Astrocyte (in vitro differentiated cells and primary cell): ENCODE data around the gene MBP. TPM values are rescaled to one million over a fixed set of nuclear protein-coding genes. Genes with fewer than 3 reads are reported as not detected.

Experiments
- DNase-seq: peaks from one replicate; pipeline ENCODE4 v3.0.0-alpha.2; 2010; ENCODE audit warnings: low read depth
- FAIRE-seq: peaks from 2 replicates; lab custom pipeline; 2011; peaks lifted over from hg19 to GRCh38; lab: Jason Lieb, UNC
- H2AFZ ChIP-seq: 2 replicates; pipeline ENCODE4 v1.6.0; 2012; ENCODE audit warnings: low read depth, low read length, inconsistent platforms
- H3K27ac ChIP-seq: 2 replicates; pipeline ENCODE4 v1.5.1; 2011; ENCODE audit warnings: low read depth, low read length, inconsistent platforms
- H3K27me3 ChIP-seq: 2 replicates; pipeline ENCODE4 v1.6.0; 2011; ENCODE audit warnings: low read length, inconsistent platforms; ENCODE audit not compliant: insufficient read depth
- H3K36me3 ChIP-seq: 2 replicates; pipeline ENCODE4 v1.5.1; 2011; ENCODE audit warnings: low read length, inconsistent platforms; ENCODE audit not compliant: insufficient read depth
- H3K4me1 ChIP-seq: 2 replicates; pipeline ENCODE4 v1.5.1; 2011; ENCODE audit warnings: low read length, inconsistent platforms; ENCODE audit not compliant: insufficient read depth
- H3K4me2 ChIP-seq: 2 replicates; pipeline ENCODE4 v1.6.0; 2012; ENCODE audit warnings: low read length, inconsistent platforms
- H3K4me3 ChIP-seq: 2 replicates; pipeline ENCODE4 v1.5.1; 2011; ENCODE audit warnings: low read depth, mild to moderate bottlenecking, low read length, inconsistent platforms; ENCODE audit not compliant: insufficient read depth
- H3K79me2 ChIP-seq: 2 replicates; pipeline ENCODE4 v1.6.0; 2012; ENCODE audit warnings: mild to moderate bottlenecking, low read length, inconsistent platforms; ENCODE audit not compliant: insufficient read depth
- H3K9ac ChIP-seq: 2 replicates; pipeline ENCODE4 v1.6.0; 2012; ENCODE audit warnings: mild to moderate bottlenecking, low read length, inconsistent platforms
- H3K9me3 ChIP-seq: 2 replicates; pipeline ENCODE4 v1.5.1; 2012; ENCODE audit warnings: low read depth, mild to moderate bottlenecking, low read length, inconsistent platforms; ENCODE audit not compliant: insufficient read depth
- H4K20me1 ChIP-seq: 2 replicates; pipeline ENCODE4 v1.6.0; 2012; ENCODE audit warnings: low read length, inconsistent platforms; ENCODE audit not compliant: insufficient read depth
- H3K27ac Mint-ChIP-seq: one replicate; pipeline ENCODE4 v1.8.0; 2021; ENCODE audit warnings: mild to moderate bottlenecking, mixed read lengths; ENCODE audit not compliant: unreplicated experiment
- H3K27me3 Mint-ChIP-seq: one replicate; pipeline ENCODE4 v1.8.0; 2021; ENCODE audit warnings: low read depth, mixed read lengths; ENCODE audit not compliant: unreplicated experiment
- H3K36me3 Mint-ChIP-seq: one replicate; pipeline ENCODE4 v1.8.0; 2021; ENCODE audit warnings: low read depth, mixed read lengths; ENCODE audit not compliant: unreplicated experiment
- H3K4me1 Mint-ChIP-seq: one replicate; pipeline ENCODE4 v1.8.0; 2021; ENCODE audit warnings: low read depth, mixed read lengths; ENCODE audit not compliant: unreplicated experiment
- H3K4me3 Mint-ChIP-seq: one replicate; pipeline ENCODE4 v1.8.0; 2021; ENCODE audit warnings: mild to moderate bottlenecking, moderate library complexity, mixed read lengths; ENCODE audit not compliant: unreplicated experiment
- H3K9me3 Mint-ChIP-seq: one replicate; pipeline ENCODE4 v1.8.0; 2021; ENCODE audit warnings: mild to moderate bottlenecking, mixed read lengths; ENCODE audit not compliant: unreplicated experiment
- EZH2 ChIP-seq: IDR thresholded peaks from 2 replicates; pipeline ENCODE4 v1.6.1; 2012; ENCODE audit warnings: mild to moderate bottlenecking, low read length, inconsistent platforms; ENCODE audit not compliant: insufficient read depth
- total RNA-seq: library from RNA; stranded (reverse); gene quantifications from 2 replicates; pipeline ENCODE4 v1.2.1, GENCODE V29; 2021
- TF ChIP-seq, protein P1 (sequence below): IDR thresholded peaks from 2 replicates; pipeline ENCODE4 v1.5.1; 2011; ENCODE audit warnings: low read depth, mild to moderate bottlenecking, inconsistent platforms, low read length, moderate library complexity; ENCODE audit not compliant: insufficient read depth

Gene MBP
- total RNA-seq, 1 donor from 2014 or later, result 11.4 TPM

DNA sequence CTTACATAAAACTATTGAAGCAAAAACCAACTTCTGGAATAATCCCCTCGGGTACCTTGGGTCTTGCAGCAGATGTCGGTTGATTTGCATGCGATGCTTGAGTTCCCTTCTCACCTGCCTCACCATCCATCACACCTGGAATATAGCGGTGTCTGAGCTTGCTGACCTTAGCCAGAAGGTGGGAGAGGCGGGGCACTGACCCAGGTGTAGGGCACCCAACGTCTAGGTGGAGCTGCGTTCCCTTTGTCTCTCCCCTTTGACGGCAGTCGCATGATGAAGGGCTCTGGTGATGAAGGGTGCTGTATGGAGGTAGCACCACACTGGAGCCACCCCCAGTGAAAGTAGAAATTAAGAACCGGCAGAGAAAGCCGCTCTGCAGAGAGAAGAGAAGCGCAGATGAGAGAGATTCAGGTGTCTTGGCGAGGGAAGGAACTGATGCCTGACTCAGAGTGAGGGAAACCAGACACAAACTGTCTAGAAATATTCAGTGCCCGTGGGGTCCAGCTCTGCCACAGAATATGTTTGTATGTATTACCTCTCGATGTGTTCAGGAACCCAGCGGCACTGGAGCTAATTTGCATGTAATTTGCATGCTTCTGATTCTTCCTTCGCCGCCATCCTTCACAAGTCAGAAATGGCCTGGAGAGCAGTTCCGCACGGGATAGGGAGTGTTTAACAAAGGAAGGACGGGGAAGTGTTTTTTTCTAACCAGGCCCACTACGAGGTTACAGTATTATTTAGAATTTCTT lies 19.4 kb upstream of the MBP start:
- no peak for DNase-seq
- Mint-ChIP-seq H3K9me3 (no peaks in the 10 kb centered on the region), H3K4me1 (no peaks in the 10 kb centered on the region), H3K36me3 (no peaks in the 10 kb centered on the region), H3K27me3 (no peaks in the 10 kb centered on the region), H3K27ac (no peak overlapping the region), H3K4me3 (no peak overlapping the region)
- no peak overlapping the region for H3K4me2 ChIP-seq
- no peaks in the 10 kb centered on the region for H3K79me2 ChIP-seq
- H3K27ac ChIP-seq, result no peak overlapping the region
- no peak for FAIRE-seq
- no peaks in the 10 kb centered on the region for H3K27me3 ChIP-seq
- H3K36me3 ChIP-seq, result no peaks in the 10 kb centered on the region
- peaks cover 5% of the 10 kb centered on the region for H3K4me1 ChIP-seq
- no peaks in the 10 kb centered on the region for H3K9me3 ChIP-seq
- no peak overlapping the region for H3K4me3 ChIP-seq
- H3K9ac ChIP-seq, result no peak overlapping the region
- H4K20me1 ChIP-seq, result no peaks in the 10 kb centered on the region
- TF ChIP-seq EZH2, result no peak
- TF ChIP-seq, protein P1, sequence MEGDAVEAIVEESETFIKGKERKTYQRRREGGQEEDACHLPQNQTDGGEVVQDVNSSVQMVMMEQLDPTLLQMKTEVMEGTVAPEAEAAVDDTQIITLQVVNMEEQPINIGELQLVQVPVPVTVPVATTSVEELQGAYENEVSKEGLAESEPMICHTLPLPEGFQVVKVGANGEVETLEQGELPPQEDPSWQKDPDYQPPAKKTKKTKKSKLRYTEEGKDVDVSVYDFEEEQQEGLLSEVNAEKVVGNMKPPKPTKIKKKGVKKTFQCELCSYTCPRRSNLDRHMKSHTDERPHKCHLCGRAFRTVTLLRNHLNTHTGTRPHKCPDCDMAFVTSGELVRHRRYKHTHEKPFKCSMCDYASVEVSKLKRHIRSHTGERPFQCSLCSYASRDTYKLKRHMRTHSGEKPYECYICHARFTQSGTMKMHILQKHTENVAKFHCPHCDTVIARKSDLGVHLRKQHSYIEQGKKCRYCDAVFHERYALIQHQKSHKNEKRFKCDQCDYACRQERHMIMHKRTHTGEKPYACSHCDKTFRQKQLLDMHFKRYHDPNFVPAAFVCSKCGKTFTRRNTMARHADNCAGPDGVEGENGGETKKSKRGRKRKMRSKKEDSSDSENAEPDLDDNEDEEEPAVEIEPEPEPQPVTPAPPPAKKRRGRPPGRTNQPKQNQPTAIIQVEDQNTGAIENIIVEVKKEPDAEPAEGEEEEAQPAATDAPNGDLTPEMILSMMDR, result no peak
- no peak overlapping the region for H2AFZ ChIP-seq

DNA sequence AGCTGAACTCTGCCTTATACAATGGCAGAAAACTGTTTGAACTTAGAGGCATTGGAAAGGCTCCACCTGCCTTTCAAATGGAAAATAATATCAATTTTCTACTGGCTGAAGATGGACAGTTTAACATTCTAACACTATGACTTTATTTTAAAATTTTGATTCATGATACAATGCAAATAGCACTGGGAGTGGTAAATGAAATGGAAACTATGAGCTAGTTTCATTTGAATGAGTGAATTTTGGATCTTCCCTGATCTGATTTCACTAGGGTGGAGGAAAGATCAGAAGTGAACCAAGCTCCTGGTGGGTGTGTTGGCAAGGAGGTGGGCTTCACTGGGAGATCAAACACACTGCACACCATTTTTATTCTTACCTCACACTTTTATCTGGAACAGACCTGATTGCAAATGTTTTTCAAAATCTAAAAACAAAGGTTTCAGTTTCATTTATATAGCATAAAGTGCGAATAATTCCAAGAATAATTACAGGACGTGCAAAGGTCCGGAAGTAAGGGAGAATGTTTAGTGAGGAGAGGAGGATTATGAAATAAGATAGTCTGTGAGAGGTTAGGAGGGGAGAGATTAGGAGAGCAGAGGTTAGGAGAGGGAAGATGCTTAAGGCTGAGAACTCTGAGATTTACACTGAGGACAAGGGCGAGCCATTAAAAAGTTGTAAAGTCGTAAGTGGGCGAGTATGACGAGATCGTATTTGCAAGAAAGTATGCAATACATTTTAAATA lies 18.6 kb upstream of the MBP start:
- H2AFZ ChIP-seq, result no peak overlapping the region
- H3K27ac ChIP-seq, result no peak overlapping the region
- no peaks in the 10 kb centered on the region for H3K79me2 ChIP-seq
- no peaks in the 10 kb centered on the region for H4K20me1 ChIP-seq
- TF ChIP-seq EZH2, result no peak
- TF ChIP-seq, protein P1, result no peak
- DNase-seq (no peak), FAIRE-seq (peak; percentile 9)
- H3K4me3 ChIP-seq, result no peak overlapping the region
- H3K9me3 ChIP-seq, result no peaks in the 10 kb centered on the region
- no peaks in the 10 kb centered on the region for H3K36me3 ChIP-seq
- no peak overlapping the region for H3K4me3 Mint-ChIP-seq
- H3K4me1 ChIP-seq, result peaks cover 5% of the 10 kb centered on the region
- H3K4me1 Mint-ChIP-seq, result peaks cover 2% of the 10 kb centered on the region
- no peaks in the 10 kb centered on the region for H3K9me3 Mint-ChIP-seq
- no peak overlapping the region for H3K4me2 ChIP-seq
- H3K27ac Mint-ChIP-seq, result no peak overlapping the region
- H3K27me3 Mint-ChIP-seq, result no peaks in the 10 kb centered on the region
- no peaks in the 10 kb centered on the region for H3K36me3 Mint-ChIP-seq
- H3K27me3 ChIP-seq, result no peaks in the 10 kb centered on the region
- H3K9ac ChIP-seq, result no peak overlapping the region

DNA sequence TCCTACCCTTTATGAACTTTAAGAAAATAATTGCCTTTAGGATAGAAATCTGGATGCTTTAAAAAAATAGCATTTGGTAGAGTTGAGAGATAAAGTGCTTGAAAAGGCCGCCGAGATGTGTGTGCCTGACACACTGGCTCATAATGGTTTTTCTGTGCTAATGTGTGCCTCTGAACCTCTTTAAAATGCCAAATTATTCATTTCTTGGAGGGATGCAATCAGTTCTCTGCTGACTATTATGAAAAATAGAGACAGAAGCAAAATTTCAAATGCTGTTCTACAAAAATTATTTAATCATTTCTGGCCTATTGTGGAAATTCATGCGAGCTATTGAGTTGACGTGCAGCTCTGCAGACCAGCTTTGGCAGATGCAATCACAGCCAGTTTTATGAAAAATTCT lies 18.0 kb upstream of the MBP start:
- H3K27ac Mint-ChIP-seq, result no peak overlapping the region
- FAIRE-seq, result no peak

More for the DNA sequence above, 18.0 kb upstream of the MBP start:
- Histone ChIP-seq H3K27ac (no peak overlapping the region), H3K9ac (no peak overlapping the region), H3K36me3 (no peaks in the 10 kb centered on the region), H3K4me2 (no peak overlapping the region), H3K9me3 (no peaks in the 10 kb centered on the region), H3K79me2 (no peaks in the 10 kb centered on the region), H3K27me3 (no peaks in the 10 kb centered on the region), H4K20me1 (no peaks in the 10 kb centered on the region), H3K4me3 (no peak overlapping the region), H3K4me1 (peaks cover 5% of the 10 kb centered on the region), H2AFZ (no peak overlapping the region)
- TF ChIP-seq, protein P1, result no peak
- no peak for TF ChIP-seq EZH2
- H3K36me3 Mint-ChIP-seq, result no peaks in the 10 kb centered on the region
- no peaks in the 10 kb centered on the region for H3K27me3 Mint-ChIP-seq
- H3K9me3 Mint-ChIP-seq, result no peaks in the 10 kb centered on the region
- no peak for DNase-seq
- H3K4me3 Mint-ChIP-seq, result no peak overlapping the region
- H3K4me1 Mint-ChIP-seq, result peaks cover 2% of the 10 kb centered on the region
